OCI-LY1 (cell line): ENCODE results near the gene TCN2.
A peak's percentile ranks its signal among the peaks of the same experiment; 100 is the strongest.
"Not testable (repeated sequence)": the region's sequence is repeated elsewhere in the genome, so short reads cannot be mapped to it uniquely, and the experiment has no call there.

Source experiments
- H2AFZ ChIP-seq: fragments of 200-600 bp; sonication (generic), shearing (Covaris generic); 2 replicates; pipeline ENCODE4 v1.6.0; 2014; ENCODE audit warnings: antibody characterized with exemption, mild to moderate bottlenecking, low read length
- H3F3A ChIP-seq: fragments of 200-600 bp; sonication (generic), shearing (Covaris generic); 2 replicates; pipeline ENCODE4 v1.6.0; 2014; ENCODE audit warnings: mild to moderate bottlenecking, antibody characterized with exemption, low read length, moderate library complexity; ENCODE audit not compliant: insufficient read depth
- H3K27ac ChIP-seq: fragments of 200-600 bp; sonication (generic); 2 replicates; pipeline ENCODE4 v1.5.1; 2014; ENCODE audit warnings: low read length, mixed run types, mild to moderate bottlenecking, low read depth; ENCODE audit not compliant: poor library complexity, severe bottlenecking
- H3K27me3 ChIP-seq: fragments of 200-600 bp; sonication (generic); 2 replicates; pipeline ENCODE4 v1.6.0; 2014; ENCODE audit warnings: antibody characterized with exemption, mild to moderate bottlenecking, low read length, moderate library complexity; ENCODE audit not compliant: insufficient read depth
- H3K36me3 ChIP-seq: fragments of 200-600 bp; sonication (generic); 2 replicates; pipeline ENCODE4 v1.6.1; 2014; ENCODE audit warnings: mild to moderate bottlenecking, antibody characterized with exemption, low read length, moderate library complexity, mixed read lengths; ENCODE audit not compliant: insufficient read depth
- H3K4me1 ChIP-seq: fragments of 200-600 bp; sonication (generic); 2 replicates; pipeline ENCODE4 v1.5.1; 2014; ENCODE audit warnings: mild to moderate bottlenecking, low read length, moderate library complexity; ENCODE audit not compliant: insufficient read depth, severe bottlenecking
- H3K4me2 ChIP-seq: fragments of 200-600 bp; sonication (generic), shearing (Covaris generic); 2 replicates; pipeline ENCODE4 v1.6.1; 2014; ENCODE audit warnings: low read length
- H3K4me3 ChIP-seq: fragments of 200-600 bp; sonication (generic); 2 replicates; pipeline ENCODE4 v1.5.1; 2014; ENCODE audit warnings: low read length, low read depth, mild to moderate bottlenecking, mixed read lengths; ENCODE audit not compliant: poor library complexity, severe bottlenecking
- H3K79me2 ChIP-seq: fragments of 200-600 bp; shearing (Covaris generic); 2 replicates; pipeline ENCODE4 v1.6.1; 2016; ENCODE audit warnings: mixed run types, low read length, mixed read lengths; ENCODE audit not compliant: insufficient read depth
- H3K9ac ChIP-seq: fragments of 200-600 bp; sonication (generic), shearing (Covaris generic); 2 replicates; pipeline ENCODE4 v1.6.1; 2014; ENCODE audit warnings: mild to moderate bottlenecking, low read length, mixed read lengths
- H3K9me2 ChIP-seq: fragments of 200-600 bp; sonication (generic), shearing (Covaris generic); 2 replicates; pipeline ENCODE4 v1.6.1; 2014; ENCODE audit warnings: low read depth, mild to moderate bottlenecking, low read length, mixed read lengths
- H3K9me3 ChIP-seq: fragments of 200-600 bp; shearing (Covaris generic); 2 replicates; pipeline ENCODE4 v1.6.1; 2014; ENCODE audit warnings: low read length, mixed read lengths
- H4K20me1 ChIP-seq: fragments of 200-600 bp; sonication (generic), shearing (Covaris generic); 2 replicates; pipeline ENCODE4 v1.6.0; 2016; ENCODE audit warnings: mild to moderate bottlenecking, low read length; ENCODE audit not compliant: insufficient read depth
- EZH2 ChIP-seq: fragments of 200-600 bp; sonication (generic), shearing (Covaris generic); IDR thresholded peaks from 2 replicates; pipeline ENCODE4 v1.8.0; 2017; ENCODE audit warnings: borderline replicate concordance, mixed run types, mild to moderate bottlenecking, antibody characterized with exemption, low read length, moderate library complexity, mixed read lengths
- TF ChIP-seq, protein P1 (sequence below): fragments of 200-600 bp; sonication (generic), shearing (Covaris generic); IDR thresholded peaks from 2 replicates; pipeline ENCODE4 v1.5.1; 2017; ENCODE audit warnings: mild to moderate bottlenecking, antibody characterized with exemption, low read length, moderate library complexity, mixed read lengths

TCN2 gene

DNA sequence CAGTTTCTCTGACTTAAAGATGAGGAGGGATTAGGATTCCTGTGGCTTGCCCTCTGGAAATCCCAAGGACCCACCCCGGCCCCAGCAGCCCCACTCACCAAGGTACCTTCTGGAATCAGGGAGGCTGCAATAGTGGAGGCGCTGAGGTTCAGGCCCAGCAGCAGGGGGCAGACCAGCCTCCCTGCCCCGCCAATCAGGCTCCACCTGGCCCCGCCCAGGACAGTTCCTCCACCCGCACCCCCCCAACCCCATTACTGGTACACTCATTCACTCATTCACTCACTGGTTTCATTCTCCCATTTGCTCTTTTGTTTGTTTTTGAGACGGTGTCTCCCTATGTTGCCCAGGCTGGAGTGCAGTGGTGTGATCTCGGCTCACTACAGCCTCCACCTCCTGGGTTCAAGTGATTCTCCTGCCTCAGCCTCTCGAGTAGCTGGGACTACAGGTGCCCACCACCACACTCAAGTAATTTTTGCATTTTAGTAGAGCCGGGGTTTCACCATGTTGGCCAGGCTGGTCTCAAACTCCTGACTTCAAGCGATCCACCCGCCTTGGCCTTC, 46.3 kb upstream of the TCN2 start:
- H3K9me2 ChIP-seq, H3K4me2 ChIP-seq, H4K20me1 ChIP-seq, H3K27me3 ChIP-seq, H3K36me3 ChIP-seq, H3K79me2 ChIP-seq, H3K4me1 ChIP-seq, H3F3A ChIP-seq, H3K9me3 ChIP-seq, H2AFZ ChIP-seq, H3K9ac ChIP-seq, H3K4me3 ChIP-seq, H3K27ac ChIP-seq: not testable (repeated sequence)
- TF ChIP-seq, protein P1, sequence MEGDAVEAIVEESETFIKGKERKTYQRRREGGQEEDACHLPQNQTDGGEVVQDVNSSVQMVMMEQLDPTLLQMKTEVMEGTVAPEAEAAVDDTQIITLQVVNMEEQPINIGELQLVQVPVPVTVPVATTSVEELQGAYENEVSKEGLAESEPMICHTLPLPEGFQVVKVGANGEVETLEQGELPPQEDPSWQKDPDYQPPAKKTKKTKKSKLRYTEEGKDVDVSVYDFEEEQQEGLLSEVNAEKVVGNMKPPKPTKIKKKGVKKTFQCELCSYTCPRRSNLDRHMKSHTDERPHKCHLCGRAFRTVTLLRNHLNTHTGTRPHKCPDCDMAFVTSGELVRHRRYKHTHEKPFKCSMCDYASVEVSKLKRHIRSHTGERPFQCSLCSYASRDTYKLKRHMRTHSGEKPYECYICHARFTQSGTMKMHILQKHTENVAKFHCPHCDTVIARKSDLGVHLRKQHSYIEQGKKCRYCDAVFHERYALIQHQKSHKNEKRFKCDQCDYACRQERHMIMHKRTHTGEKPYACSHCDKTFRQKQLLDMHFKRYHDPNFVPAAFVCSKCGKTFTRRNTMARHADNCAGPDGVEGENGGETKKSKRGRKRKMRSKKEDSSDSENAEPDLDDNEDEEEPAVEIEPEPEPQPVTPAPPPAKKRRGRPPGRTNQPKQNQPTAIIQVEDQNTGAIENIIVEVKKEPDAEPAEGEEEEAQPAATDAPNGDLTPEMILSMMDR: peak; percentile 22; the same call in 1 of the 2 replicates

- Histone ChIP-seq H3K4me2 (no peak overlapping the region), H2AFZ (no peak overlapping the region), H3K9ac (no peak overlapping the region)
Observed at GRCh38 chr22:30561402-30562189, 45.4 kb upstream of the TCN2 start.

GRCh38 chr22:30562366-30562765, 44.6 kb upstream of the TCN2 start:
- Histone ChIP-seq H3K9me2 (no peaks in the 10 kb centered on the region), H3K4me2 (no peak overlapping the region), H3K27ac (no peak overlapping the region), H4K20me1 (no peaks in the 10 kb centered on the region), H2AFZ (no peak overlapping the region), H3F3A (no peaks in the 10 kb centered on the region), H3K9ac (no peak overlapping the region), H3K27me3 (no peaks in the 10 kb centered on the region), H3K4me3 (no peak overlapping the region), H3K9me3 (no peaks in the 10 kb centered on the region), H3K4me1 (no peaks in the 10 kb centered on the region), H3K36me3 (no peaks in the 10 kb centered on the region), H3K79me2 (no peaks in the 10 kb centered on the region)
- TF ChIP-seq, protein P1: no peak
- TF ChIP-seq EZH2: no peak

More at GRCh38 chr22:30561402-30562189, 45.4 kb upstream of the TCN2 start:
- Histone ChIP-seq H3K27me3 (no peaks in the 10 kb centered on the region), H3K9me3 (no peaks in the 10 kb centered on the region), H3K27ac (no peak overlapping the region), H3K36me3 (no peaks in the 10 kb centered on the region), H3F3A (no peaks in the 10 kb centered on the region), H3K79me2 (no peaks in the 10 kb centered on the region), H4K20me1 (no peaks in the 10 kb centered on the region), H3K4me3 (no peak overlapping the region), H3K9me2 (no peaks in the 10 kb centered on the region), H3K4me1 (no peaks in the 10 kb centered on the region)
- TF ChIP-seq, protein P1: no peak
- TF ChIP-seq EZH2: no peak
